Raji (cell line): ENCODE results near the gene BTBD19.

ENCODE experiments used
- POLR2A ChIP-seq: IDR thresholded peaks from 2 replicates; pipeline ENCODE4 v1.6.1; 2011; ENCODE audit warnings: low read depth, low read length, control low read depth; ENCODE audit not compliant: insufficient read depth

BTBD19 gene

GRCh38 chr1:44829506-44830384 is 21.4 kb downstream of the BTBD19 start:
- no peak for TF ChIP-seq POLR2A

GRCh38 chr1:44830900-44831304 is 22.6 kb downstream of the BTBD19 start:
- TF ChIP-seq POLR2A, result no peak

GRCh38 chr1:44831516-44831915 is 23.2 kb downstream of the BTBD19 start:
- no peak for TF ChIP-seq POLR2A

GRCh38 chr1:44832056-44832705 is 23.9 kb downstream of the BTBD19 start:
- no peak for TF ChIP-seq POLR2A

- TF ChIP-seq POLR2A, result no peak
These were observed 26.0 kb downstream of the BTBD19 start for GRCh38 chr1:44834328-44834727.

- TF ChIP-seq POLR2A, result 0 out of 2 replicates have a peak, but pooled peaks have one; percentile 16
These were observed 27.7 kb downstream of the BTBD19 start for GRCh38 chr1:44835738-44836675.

- no peak for TF ChIP-seq POLR2A
These were observed 31.3 kb downstream of the BTBD19 start for GRCh38 chr1:44839576-44839975.

GRCh38 chr1:44842486-44842861 is 34.2 kb downstream of the BTBD19 start:
- no peak for TF ChIP-seq POLR2A

GRCh38 chr1:44842862-44843655 is 34.7 kb downstream of the BTBD19 start, which contains the start of gene PTCH2:
TSS of gene PTCH2 (minus strand) at chr1:44843253. CDS start at chr1:44842932, 321 bp downstream.
- TF ChIP-seq POLR2A, result no peak

- no peak for TF ChIP-seq POLR2A
These were observed 38.7 kb downstream of the BTBD19 start for GRCh38 chr1:44846985-44847384.

GRCh38 chr1:44847845-44848244 is 39.5 kb downstream of the BTBD19 start:
- TF ChIP-seq POLR2A, result no peak

GRCh38 chr1:44848456-44849181 is 40.3 kb downstream of the BTBD19 start:
- no peak for TF ChIP-seq POLR2A

- TF ChIP-seq POLR2A, result no peak
These were observed 41.3 kb downstream of the BTBD19 start for GRCh38 chr1:44849575-44850132.

GRCh38 chr1:44851308-44851707 is 43.0 kb downstream of the BTBD19 start:
- no peak for TF ChIP-seq POLR2A

- no peak for TF ChIP-seq POLR2A
These were observed 44.9 kb downstream of the BTBD19 start for GRCh38 chr1:44853201-44853600.
